Uterus (tissue), 4 donors: ENCODE results near the gene INIP. TPM values are rescaled to one million over a fixed set of nuclear protein-coding genes. Genes with fewer than 3 reads are reported as not detected.

ENCODE experiments used
- DNase-seq, 2 donors: peaks; one replicate each; pipeline ENCODE4 v3.0.0-alpha.2; 2019 to 2020
- H3K27ac ChIP-seq, 2 donors: fragments of 200-600 bp; sonication (generic); 1 replicate in 1 of 2; 2 replicates in 1 of 2; pipeline ENCODE4 v1.5.1; 2016 to 2018
- H3K27me3 ChIP-seq, 2 donors: fragments of 200-600 bp; sonication (generic); one replicate each; pipeline ENCODE4 v1.5.1; 2018 to 2019; ENCODE audit warnings: control low read depth in 1 of 2
- H3K36me3 ChIP-seq, 2 donors: fragments of 200-600 bp; sonication (generic); one replicate each; pipeline ENCODE4 v1.5.1; 2019; ENCODE audit warnings: control low read depth in 1 of 2
- H3K4me1 ChIP-seq, 2 donors: fragments of 200-600 bp; sonication (generic); one replicate each; pipeline ENCODE4 v1.5.1; 2018 to 2019; ENCODE audit warnings: control low read depth in 1 of 2
- H3K4me3 ChIP-seq, 2 donors: fragments of 200-600 bp; sonication (generic); 1 replicate in 1 of 2; 2 replicates in 1 of 2; pipeline ENCODE4 v1.5.1; 2018 to 2019; ENCODE audit warnings: mild to moderate bottlenecking in 1 of 2
- H3K9me3 ChIP-seq, 2 donors: fragments of 200-600 bp; sonication (generic); one replicate each; pipeline ENCODE4 v1.5.1; 2019; ENCODE audit warnings: control low read depth in 1 of 2
- POLR2A ChIP-seq, 2 donors: fragments of 450-650 bp; IDR thresholded peaks; one replicate each; pipeline ENCODE4 v1.6.1; 2016; ENCODE audit warnings: antibody characterized with exemption in 2 of 2, mild to moderate bottlenecking in 1 of 2, moderate library complexity in 1 of 2
- intact Hi-C: fragments of 100-400 bp; cut with DNase I; formaldehyde crosslinking; loops from one replicate; pipeline ENCODE4 v1.15.1; 2023; ENCODE audit warnings: low total_unique reads
- total RNA-seq, 4 donors: library from RNA; depleted of rRNA in 3 of 4; stranded (reverse); fragments of >200 nt in 3 of 4; gene quantifications; one replicate each; pipeline versions ENCODE4 v1.1.0 to v1.2.4, GENCODE V29; 2014 to 2023
- TF ChIP-seq, protein P1 (sequence below), 4 experiments: fragments of 200-600 bp in 2 of 4; fragments of 450-650 bp in 2 of 4; sonication (generic) in 2 of 4; IDR thresholded peaks; one replicate each; pipeline ENCODE4 v1.5.1; 2016 to 2019; ENCODE audit warnings: antibody characterized with exemption in 4 of 4, mild to moderate bottlenecking in 2 of 4, moderate library complexity in 1 of 4
- donor health status: DM: yes; HTN: yes; CAD: no.

The INIP gene
- total RNA-seq, 4 donors from 2014 or later = 15.2 to 215 (median 57.6) TPM

DNA sequence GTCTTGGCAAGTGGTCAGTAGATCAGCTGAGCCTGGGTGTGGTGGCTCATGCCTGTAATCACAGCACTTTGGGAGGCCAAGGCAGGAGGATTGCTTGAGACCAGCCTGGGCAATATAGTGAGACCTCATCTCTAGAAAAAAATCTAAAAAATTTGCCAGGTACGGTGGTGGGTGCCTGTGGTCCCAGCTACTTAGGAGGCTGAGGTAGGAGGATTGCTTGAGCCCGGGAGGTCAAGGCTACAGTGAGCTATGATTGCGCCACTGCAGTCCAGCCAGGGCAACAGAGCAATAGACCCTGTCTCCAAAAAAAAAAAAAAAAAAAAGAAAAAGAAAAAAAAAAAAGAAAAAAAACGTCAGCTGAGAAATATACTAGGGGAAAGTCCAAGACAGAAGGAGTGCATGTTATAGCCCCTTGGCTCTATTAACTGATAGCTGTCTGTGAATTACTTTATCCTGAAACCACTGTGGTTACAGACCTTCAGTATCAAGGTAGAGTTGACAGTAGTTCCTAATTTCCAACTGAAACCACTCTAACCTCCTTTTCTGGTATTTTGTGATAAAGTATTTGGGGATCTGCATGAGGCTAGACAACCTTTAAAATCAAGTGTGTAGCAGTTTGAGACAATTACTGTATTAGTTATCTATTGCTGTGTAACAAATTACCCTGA lies 2.3 kb upstream of the INIP start:
- Histone ChIP-seq H3K4me1 (no peaks in the 10 kb centered on the region), H3K4me3 (no peak overlapping the region), H3K27ac (no peak overlapping the region), H3K27me3 (no peaks in the 10 kb centered on the region), H3K36me3 (no peaks in the 10 kb centered on the region), H3K9me3 (no peaks in the 10 kb centered on the region)
- DNase-seq = no peak
- intact Hi-C loops = no loop called here
- TF ChIP-seq, protein P1, sequence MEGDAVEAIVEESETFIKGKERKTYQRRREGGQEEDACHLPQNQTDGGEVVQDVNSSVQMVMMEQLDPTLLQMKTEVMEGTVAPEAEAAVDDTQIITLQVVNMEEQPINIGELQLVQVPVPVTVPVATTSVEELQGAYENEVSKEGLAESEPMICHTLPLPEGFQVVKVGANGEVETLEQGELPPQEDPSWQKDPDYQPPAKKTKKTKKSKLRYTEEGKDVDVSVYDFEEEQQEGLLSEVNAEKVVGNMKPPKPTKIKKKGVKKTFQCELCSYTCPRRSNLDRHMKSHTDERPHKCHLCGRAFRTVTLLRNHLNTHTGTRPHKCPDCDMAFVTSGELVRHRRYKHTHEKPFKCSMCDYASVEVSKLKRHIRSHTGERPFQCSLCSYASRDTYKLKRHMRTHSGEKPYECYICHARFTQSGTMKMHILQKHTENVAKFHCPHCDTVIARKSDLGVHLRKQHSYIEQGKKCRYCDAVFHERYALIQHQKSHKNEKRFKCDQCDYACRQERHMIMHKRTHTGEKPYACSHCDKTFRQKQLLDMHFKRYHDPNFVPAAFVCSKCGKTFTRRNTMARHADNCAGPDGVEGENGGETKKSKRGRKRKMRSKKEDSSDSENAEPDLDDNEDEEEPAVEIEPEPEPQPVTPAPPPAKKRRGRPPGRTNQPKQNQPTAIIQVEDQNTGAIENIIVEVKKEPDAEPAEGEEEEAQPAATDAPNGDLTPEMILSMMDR (IDR thresholded peaks at IDR 0.05) = no peak
- TF ChIP-seq POLR2A (IDR thresholded peaks at IDR 0.05) = no peak

DNA sequence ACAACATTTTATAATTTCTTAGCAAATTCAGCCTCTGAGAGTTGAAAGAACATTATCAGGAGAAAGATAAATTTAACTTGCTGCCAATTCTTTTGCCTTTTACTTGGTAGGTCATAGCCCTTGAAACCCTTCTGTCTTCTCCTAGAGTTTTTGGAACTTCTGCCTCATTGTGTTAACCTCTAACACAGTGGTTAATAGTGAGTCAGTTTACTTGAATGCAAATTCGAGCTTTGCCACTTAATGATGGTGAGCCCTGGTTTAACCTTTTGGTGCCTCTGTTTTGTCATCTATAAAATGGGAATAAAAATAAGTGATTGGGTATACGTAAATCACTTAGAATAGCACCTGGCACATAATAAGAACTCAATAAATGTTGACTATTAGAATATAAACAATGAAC lies 1.8 kb upstream of the INIP start:
- no peak for DNase-seq
- Histone ChIP-seq H3K27me3 (no peaks in the 10 kb centered on the region), H3K36me3 (no peaks in the 10 kb centered on the region), H3K4me1 (no peaks in the 10 kb centered on the region), H3K4me3 (no peak overlapping the region), H3K9me3 (no peaks in the 10 kb centered on the region), H3K27ac (peak overlapping the region; percentile 34 to 91)
- TF ChIP-seq, protein P1 (IDR thresholded peaks at IDR 0.05) = no peak
- TF ChIP-seq POLR2A (IDR thresholded peaks at IDR 0.05) = no peak
- intact Hi-C loops = no loop called here

DNA sequence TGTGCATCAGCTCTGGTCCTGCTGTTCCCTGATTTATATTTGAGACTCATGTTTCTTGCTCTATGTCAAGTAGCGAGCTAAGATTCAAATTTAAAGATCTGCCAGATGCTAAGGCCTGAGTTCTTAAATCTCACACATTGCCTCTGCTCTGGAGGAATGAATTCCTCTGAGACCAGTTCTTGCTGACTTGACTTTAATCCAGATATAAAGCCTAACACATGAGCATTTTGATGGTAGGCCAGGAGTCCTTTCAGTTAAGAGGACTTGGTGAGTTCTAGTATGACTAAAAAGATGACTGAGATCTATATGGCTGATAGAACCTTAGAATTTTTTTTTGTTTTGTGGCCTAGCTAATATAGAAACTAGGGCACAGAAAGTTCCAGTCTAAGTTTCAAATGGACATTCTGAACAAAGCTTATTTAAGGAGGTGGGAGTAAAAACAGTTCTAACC lies 1.3 kb upstream of the INIP start:
- no peak for DNase-seq
- Histone ChIP-seq H3K36me3 (no peaks in the 10 kb centered on the region), H3K4me1 (no peaks in the 10 kb centered on the region), H3K9me3 (no peaks in the 10 kb centered on the region), H3K4me3 (no peak overlapping the region), H3K27ac (peak overlapping the region; percentile 34 to 91), H3K27me3 (no peaks in the 10 kb centered on the region)
- TF ChIP-seq, protein P1 (IDR thresholded peaks at IDR 0.05) = no peak
- no peak for TF ChIP-seq POLR2A (IDR thresholded peaks at IDR 0.05)
- intact Hi-C loops = no loop called here

DNA sequence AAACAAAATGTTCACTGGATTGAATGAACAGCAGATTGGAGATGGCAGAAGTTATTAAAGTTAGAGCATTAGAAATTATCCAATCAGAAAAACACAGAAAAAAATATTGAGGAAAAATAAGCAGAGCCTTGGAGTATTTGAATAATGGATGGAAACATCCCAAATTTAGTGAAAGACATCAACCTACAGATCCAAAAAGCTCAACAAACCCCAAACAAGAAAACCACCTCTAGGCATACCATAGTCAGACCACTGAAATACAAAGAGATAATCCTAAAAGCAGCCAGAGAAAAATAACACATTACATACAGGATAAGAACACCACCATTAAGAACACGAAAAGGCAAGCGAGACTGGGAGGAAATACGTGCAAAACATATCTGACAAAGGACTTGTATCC lies 5.2 kb downstream of the INIP start:
- intact Hi-C loops = no loop called here
- Histone ChIP-seq H3K4me3 (no peak overlapping the region), H3K36me3 (no peaks in the 10 kb centered on the region), H3K27ac (no peak overlapping the region), H3K4me1 (no peaks in the 10 kb centered on the region), H3K27me3 (no peaks in the 10 kb centered on the region), H3K9me3 (no peaks in the 10 kb centered on the region)
- no peak for DNase-seq
- no peak for TF ChIP-seq POLR2A (IDR thresholded peaks at IDR 0.05)
- TF ChIP-seq, protein P1 (IDR thresholded peaks at IDR 0.05) = no peak

DNA sequence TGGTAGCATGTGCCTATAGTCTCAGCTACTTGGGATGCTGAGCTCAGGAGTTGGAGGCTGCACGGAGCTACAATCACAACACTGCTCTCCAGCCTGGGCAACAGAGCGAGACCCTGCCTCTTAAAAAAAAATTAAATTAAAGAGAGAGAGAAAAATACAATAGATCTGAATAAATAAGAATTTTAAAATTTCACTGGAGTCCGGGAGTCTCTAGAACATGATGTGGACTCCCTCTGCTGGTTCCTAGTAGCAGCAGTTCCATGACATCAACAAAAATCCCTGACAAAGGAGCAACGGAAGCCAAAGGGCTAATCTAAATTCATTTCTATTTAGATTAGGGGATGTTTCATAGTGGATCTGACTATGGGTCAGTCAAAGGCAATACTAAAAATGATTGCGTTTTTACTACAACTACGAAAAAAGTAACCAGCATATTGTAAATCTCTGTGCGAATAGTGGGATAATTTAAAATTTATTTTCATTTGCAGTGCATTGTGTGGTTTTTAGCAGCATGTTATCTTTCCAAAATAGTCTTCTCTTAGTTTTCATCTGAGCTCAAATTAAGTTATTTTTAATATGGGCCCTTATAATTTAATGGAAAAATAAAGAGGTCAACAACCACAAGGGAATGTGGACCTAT lies 6.7 kb downstream of the INIP start:
- TF ChIP-seq, protein P1 (IDR thresholded peaks at IDR 0.05) = peak; percentile 12 to 34 (median 23)
- TF ChIP-seq POLR2A (IDR thresholded peaks at IDR 0.05) = no peak
- no peaks in the 10 kb centered on the region for H3K36me3 ChIP-seq
- no peak overlapping the region for H3K4me3 ChIP-seq
- H3K4me1 ChIP-seq = no peaks in the 10 kb centered on the region
- intact Hi-C loops = no loop called here
- no peak for DNase-seq
- no peaks in the 10 kb centered on the region for H3K9me3 ChIP-seq
- H3K27ac ChIP-seq = no peak overlapping the region
- no peaks in the 10 kb centered on the region for H3K27me3 ChIP-seq
